SK-N-SH treated with all-trans-retinoic acid at 6 μM for 48 hours (cell line): Measurements from ENCODE around the gene SCEL.

Source experiments
- ATAC-seq: fragments of 200-7000 bp; cut with Tn5 transposase; 3 replicates; pipeline ENCODE4 v1.9.1; 2020; ENCODE audit warnings: mild to moderate bottlenecking, moderate library complexity
- ARNTL ChIP-seq: fragments of 450-650 bp; formaldehyde crosslinking; IDR thresholded peaks from 2 replicates; pipeline ENCODE4 v1.5.0; 2020; ENCODE audit warnings: low read depth, mild to moderate bottlenecking, moderate library complexity, borderline replicate concordance
- BACH2 ChIP-seq: fragments of 250-450 bp; sonication (Bioruptor Pico); IDR thresholded peaks from 2 replicates; pipeline ENCODE4 v1.9.0; 2021; ENCODE audit warnings: mild to moderate bottlenecking, borderline replicate concordance
- ESRRG ChIP-seq: fragments of 250-450 bp; sonication (Bioruptor Pico); IDR thresholded peaks from 2 replicates; pipeline ENCODE4 v1.6.1; 2021; ENCODE audit warnings: mild to moderate bottlenecking
- ISL1 ChIP-seq: fragments of 250-450 bp; sonication (Bioruptor Pico); IDR thresholded peaks from 2 replicates; pipeline ENCODE4 v2.1.2; 2022; ENCODE audit warnings: mild to moderate bottlenecking, moderate library complexity
- OSR1 ChIP-seq: fragments of 250-450 bp; sonication (Bioruptor Pico); IDR thresholded peaks from 2 replicates; pipeline ENCODE4 v1.8.0; 2022; ENCODE audit warnings: moderate library complexity, mild to moderate bottlenecking, inconsistent platforms
- PPARA ChIP-seq: fragments of 250-450 bp; sonication (Bioruptor Pico); IDR thresholded peaks from 2 replicates; pipeline ENCODE4 v1.5.0; 2020; ENCODE audit warnings: mild to moderate bottlenecking, borderline replicate concordance
- RARB ChIP-seq: fragments of 250-450 bp; sonication (Bioruptor Pico); IDR thresholded peaks from 2 replicates; pipeline ENCODE4 v1.8.0; 2021; ENCODE audit warnings: mild to moderate bottlenecking, moderate library complexity
- TCF4 ChIP-seq: fragments of 250-450 bp; sonication (Bioruptor Pico); IDR thresholded peaks from 2 replicates; pipeline ENCODE4 v1.8.0; 2021; ENCODE audit warnings: mild to moderate bottlenecking, moderate library complexity, borderline replicate concordance
- ZC3H10 ChIP-seq: fragments of 250-450 bp; sonication (Bioruptor Pico); IDR thresholded peaks from 2 replicates; pipeline ENCODE4 v1.5.1; 2021; ENCODE audit warnings: mild to moderate bottlenecking, moderate library complexity
- ZFP3 ChIP-seq: fragments of 250-450 bp; sonication (Bioruptor Pico); IDR thresholded peaks from 2 replicates; pipeline ENCODE4 v1.5.0; 2020; ENCODE audit warnings: mild to moderate bottlenecking, moderate library complexity
- ZNF565 ChIP-seq: fragments of 450-650 bp; formaldehyde crosslinking; conservative IDR thresholded peaks from 2 replicates; pipeline ENCODE4 v1.5.0; 2020; ENCODE audit warnings: low read depth, mild to moderate bottlenecking, moderate library complexity
- ZNF70 ChIP-seq: fragments of 450-650 bp; formaldehyde crosslinking; IDR thresholded peaks from 2 replicates; pipeline ENCODE4 v1.5.0; 2020; ENCODE audit warnings: mild to moderate bottlenecking, moderate library complexity
- ZNF8 ChIP-seq: fragments of 450-650 bp; formaldehyde crosslinking; IDR thresholded peaks from 2 replicates; pipeline ENCODE4 v1.5.0; 2020; ENCODE audit warnings: mild to moderate bottlenecking, moderate library complexity
- TF ChIP-seq, protein P1 (sequence below): fragments of 250-450 bp; sonication (Bioruptor Pico); IDR thresholded peaks from 2 replicates; pipeline ENCODE4 v1.8.0; 2021; ENCODE audit warnings: low read depth, mild to moderate bottlenecking, moderate library complexity, borderline replicate concordance
- TF ChIP-seq, protein P2 (sequence below): fragments of 250-450 bp; sonication (Bioruptor Pico); IDR thresholded peaks from 2 replicates; pipeline ENCODE4 v1.5.1; 2021; ENCODE audit warnings: mild to moderate bottlenecking, moderate library complexity
- TF ChIP-seq, protein P3 (sequence below): fragments of 250-450 bp; sonication (Bioruptor Pico); IDR thresholded peaks from 2 replicates; pipeline ENCODE4 v1.8.0; 2020; ENCODE audit warnings: mild to moderate bottlenecking, moderate library complexity, borderline replicate concordance
- TF ChIP-seq, protein P4 (sequence below): fragments of 250-450 bp; sonication (Bioruptor Pico); IDR thresholded peaks from 2 replicates; pipeline ENCODE4 v1.5.0; 2020; ENCODE audit warnings: mild to moderate bottlenecking, moderate library complexity
- TF ChIP-seq, protein P5 (sequence below): fragments of 250-450 bp; sonication (Bioruptor Pico); IDR thresholded peaks from 2 replicates; pipeline ENCODE4 v1.5.1; 2020; ENCODE audit warnings: low read depth, mild to moderate bottlenecking, moderate library complexity

The SCEL gene

DNA sequence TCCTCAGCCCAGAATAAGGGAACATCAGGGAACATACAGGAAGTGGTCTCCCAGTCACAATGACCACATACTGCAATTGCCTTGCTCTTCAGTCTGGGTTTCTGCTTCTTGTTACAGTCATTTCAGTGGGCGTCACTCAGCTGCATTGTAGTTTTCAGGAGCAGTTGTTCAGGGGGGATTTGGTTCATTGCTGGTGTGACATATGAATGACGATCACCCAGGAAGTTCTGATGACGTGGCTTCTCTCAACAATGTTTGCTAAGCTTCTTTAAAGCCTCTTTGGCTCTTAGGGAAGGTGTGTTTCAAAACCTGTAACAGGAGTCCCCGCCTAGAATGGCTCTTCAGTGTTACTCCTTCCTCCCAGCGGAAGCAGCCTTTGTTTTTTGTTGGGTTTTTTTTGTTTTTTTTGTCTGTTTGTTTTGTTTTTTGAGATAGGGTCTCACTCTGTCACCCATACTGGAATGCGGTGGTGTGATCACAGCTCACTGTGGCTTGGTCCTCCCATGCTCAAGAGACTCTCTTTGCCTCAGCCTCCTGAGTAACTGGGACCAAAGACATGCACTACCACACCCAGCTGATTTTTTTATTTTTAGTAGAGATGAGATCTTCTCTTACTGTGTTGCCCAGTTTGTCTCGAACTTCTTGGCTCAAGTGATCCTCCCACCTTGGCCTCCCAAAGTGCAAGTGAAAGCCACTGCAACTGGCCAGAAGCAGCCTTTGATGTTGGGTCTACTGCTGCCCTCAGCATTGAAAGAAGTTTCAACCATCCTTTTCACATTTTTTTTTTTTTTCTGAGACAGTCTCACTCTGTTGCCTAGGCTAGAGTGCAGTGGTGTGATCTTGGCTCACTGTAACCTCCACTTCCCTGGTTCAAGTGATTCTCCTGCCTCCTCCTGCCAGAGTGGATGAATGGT is 1.4 kb upstream of the SCEL start (continued):
- TF ChIP-seq, protein P1, sequence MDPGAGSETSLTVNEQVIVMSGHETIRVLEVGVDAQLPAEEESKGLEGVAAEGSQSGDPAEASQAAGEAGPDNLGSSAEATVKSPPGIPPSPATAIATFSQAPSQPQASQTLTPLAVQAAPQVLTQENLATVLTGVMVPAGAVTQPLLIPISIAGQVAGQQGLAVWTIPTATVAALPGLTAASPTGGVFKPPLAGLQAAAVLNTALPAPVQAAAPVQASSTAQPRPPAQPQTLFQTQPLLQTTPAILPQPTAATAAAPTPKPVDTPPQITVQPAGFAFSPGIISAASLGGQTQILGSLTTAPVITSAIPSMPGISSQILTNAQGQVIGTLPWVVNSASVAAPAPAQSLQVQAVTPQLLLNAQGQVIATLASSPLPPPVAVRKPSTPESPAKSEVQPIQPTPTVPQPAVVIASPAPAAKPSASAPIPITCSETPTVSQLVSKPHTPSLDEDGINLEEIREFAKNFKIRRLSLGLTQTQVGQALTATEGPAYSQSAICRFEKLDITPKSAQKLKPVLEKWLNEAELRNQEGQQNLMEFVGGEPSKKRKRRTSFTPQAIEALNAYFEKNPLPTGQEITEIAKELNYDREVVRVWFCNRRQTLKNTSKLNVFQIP (CRISPR knock-in tag): no peak
- TF ChIP-seq, protein P2, sequence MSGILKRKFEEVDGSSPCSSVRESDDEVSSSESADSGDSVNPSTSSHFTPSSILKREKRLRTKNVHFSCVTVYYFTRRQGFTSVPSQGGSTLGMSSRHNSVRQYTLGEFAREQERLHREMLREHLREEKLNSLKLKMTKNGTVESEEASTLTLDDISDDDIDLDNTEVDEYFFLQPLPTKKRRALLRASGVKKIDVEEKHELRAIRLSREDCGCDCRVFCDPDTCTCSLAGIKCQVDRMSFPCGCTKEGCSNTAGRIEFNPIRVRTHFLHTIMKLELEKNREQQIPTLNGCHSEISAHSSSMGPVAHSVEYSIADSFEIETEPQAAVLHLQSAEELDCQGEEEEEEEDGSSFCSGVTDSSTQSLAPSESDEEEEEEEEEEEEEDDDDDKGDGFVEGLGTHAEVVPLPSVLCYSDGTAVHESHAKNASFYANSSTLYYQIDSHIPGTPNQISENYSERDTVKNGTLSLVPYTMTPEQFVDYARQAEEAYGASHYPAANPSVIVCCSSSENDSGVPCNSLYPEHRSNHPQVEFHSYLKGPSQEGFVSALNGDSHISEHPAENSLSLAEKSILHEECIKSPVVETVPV (CRISPR knock-in tag): no peak
- no peak for TF ChIP-seq TCF4 (CRISPR knock-in tag)
- no peak for TF ChIP-seq ESRRG
- TF ChIP-seq OSR1 (CRISPR knock-in tag): no peak
- TF ChIP-seq, all 23 proteins: peak for 0

DNA sequence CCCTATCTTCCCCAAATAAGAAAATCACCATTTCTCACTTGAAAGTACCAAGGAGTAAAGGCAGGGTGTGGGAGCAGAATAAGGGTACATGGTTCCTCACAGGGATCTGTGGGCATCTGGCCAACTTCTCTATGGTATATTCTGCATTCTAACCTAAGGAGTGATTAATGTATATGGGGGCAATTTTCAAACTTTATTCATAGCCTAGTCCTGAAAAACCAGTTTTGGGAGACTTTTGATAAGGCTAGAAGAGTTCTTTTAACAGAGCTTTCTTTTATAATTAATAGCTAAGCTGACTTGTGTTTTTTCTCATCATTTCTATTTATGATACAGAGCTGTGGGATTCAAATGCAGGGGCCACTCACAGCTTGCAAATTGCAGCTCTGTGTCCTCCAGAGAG is 852 bp downstream of the SCEL start:
- no peak for TF ChIP-seq ZC3H10
- no peak for TF ChIP-seq BACH2 (CRISPR knock-in tag)
- no peak for TF ChIP-seq ISL1 (CRISPR knock-in tag)
- TF ChIP-seq ZNF8 (CRISPR knock-in tag): no peak
- TF ChIP-seq, protein P3, sequence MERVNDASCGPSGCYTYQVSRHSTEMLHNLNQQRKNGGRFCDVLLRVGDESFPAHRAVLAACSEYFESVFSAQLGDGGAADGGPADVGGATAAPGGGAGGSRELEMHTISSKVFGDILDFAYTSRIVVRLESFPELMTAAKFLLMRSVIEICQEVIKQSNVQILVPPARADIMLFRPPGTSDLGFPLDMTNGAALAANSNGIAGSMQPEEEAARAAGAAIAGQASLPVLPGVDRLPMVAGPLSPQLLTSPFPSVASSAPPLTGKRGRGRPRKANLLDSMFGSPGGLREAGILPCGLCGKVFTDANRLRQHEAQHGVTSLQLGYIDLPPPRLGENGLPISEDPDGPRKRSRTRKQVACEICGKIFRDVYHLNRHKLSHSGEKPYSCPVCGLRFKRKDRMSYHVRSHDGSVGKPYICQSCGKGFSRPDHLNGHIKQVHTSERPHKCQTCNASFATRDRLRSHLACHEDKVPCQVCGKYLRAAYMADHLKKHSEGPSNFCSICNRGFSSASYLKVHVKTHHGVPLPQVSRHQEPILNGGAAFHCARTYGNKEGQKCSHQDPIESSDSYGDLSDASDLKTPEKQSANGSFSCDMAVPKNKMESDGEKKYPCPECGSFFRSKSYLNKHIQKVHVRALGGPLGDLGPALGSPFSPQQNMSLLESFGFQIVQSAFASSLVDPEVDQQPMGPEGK (CRISPR knock-in tag): no peak
- TF ChIP-seq ESRRG: no peak
- no peak for TF ChIP-seq OSR1 (CRISPR knock-in tag)
- no peak for ATAC-seq

DNA sequence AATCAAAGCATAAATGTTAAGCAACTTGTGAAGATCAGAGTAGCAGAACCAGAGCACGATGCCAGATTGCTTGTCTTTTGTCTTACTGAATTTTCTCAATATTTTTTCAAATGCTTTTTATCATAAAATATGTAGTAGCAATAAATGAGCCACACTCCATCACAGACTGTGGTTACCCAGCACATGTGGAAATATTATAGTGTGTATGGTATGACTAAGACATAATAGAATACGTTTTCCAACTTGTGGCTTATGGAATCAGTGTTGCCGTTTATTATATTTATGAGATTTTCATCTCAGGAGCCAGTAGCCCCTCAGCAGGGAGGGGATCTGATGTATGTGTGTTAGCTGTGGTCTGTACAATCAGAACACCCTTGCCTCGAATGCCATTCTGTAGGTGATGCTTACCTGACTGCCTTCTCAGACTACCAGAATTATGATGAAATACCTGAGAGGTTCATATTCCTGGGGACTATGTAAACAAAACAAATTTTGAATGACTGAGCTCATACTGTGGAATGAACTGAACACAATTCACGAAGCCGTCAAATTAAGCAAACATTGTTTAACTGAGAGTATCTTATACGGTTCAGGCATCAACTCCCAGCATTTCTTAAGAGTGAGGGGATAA is 1.9 kb downstream of the SCEL start:
- TF ChIP-seq ZNF70 (CRISPR knock-in tag) (no peak), ESRRG (no peak), ARNTL (CRISPR knock-in tag) (no peak), ISL1 (CRISPR knock-in tag) (no peak), BACH2 (CRISPR knock-in tag) (no peak), ZC3H10 (no peak), RARB (CRISPR knock-in tag) (no peak), PPARA (CRISPR knock-in tag) (no peak), ZNF565 (CRISPR knock-in tag) (no peak), ZFP3 (no peak)
- TF ChIP-seq, protein P4, sequence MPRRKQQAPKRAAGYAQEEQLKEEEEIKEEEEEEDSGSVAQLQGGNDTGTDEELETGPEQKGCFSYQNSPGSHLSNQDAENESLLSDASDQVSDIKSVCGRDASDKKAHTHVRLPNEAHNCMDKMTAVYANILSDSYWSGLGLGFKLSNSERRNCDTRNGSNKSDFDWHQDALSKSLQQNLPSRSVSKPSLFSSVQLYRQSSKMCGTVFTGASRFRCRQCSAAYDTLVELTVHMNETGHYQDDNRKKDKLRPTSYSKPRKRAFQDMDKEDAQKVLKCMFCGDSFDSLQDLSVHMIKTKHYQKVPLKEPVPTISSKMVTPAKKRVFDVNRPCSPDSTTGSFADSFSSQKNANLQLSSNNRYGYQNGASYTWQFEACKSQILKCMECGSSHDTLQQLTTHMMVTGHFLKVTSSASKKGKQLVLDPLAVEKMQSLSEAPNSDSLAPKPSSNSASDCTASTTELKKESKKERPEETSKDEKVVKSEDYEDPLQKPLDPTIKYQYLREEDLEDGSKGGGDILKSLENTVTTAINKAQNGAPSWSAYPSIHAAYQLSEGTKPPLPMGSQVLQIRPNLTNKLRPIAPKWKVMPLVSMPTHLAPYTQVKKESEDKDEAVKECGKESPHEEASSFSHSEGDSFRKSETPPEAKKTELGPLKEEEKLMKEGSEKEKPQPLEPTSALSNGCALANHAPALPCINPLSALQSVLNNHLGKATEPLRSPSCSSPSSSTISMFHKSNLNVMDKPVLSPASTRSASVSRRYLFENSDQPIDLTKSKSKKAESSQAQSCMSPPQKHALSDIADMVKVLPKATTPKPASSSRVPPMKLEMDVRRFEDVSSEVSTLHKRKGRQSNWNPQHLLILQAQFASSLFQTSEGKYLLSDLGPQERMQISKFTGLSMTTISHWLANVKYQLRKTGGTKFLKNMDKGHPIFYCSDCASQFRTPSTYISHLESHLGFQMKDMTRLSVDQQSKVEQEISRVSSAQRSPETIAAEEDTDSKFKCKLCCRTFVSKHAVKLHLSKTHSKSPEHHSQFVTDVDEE: no peak
- TF ChIP-seq, protein P3 (CRISPR knock-in tag): no peak
- TF ChIP-seq, protein P5, sequence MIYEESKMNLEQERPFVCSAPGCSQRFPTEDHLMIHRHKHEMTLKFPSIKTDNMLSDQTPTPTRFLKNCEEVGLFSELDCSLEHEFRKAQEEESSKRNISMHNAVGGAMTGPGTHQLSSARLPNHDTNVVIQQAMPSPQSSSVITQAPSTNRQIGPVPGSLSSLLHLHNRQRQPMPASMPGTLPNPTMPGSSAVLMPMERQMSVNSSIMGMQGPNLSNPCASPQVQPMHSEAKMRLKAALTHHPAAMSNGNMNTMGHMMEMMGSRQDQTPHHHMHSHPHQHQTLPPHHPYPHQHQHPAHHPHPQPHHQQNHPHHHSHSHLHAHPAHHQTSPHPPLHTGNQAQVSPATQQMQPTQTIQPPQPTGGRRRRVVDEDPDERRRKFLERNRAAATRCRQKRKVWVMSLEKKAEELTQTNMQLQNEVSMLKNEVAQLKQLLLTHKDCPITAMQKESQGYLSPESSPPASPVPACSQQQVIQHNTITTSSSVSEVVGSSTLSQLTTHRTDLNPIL: no peak
- ATAC-seq: peak; percentile 53; the same call in 1 of the 3 replicates
